AG09319 (cell line): ENCODE data around the gene PIR.
A peak's percentile ranks its signal among the peaks of the same experiment; 100 is the strongest.

Experiments
- DNase-seq: peaks from one replicate; pipeline ENCODE4 v3.0.0-alpha.2; 2010; ENCODE audit warnings: low read depth; ENCODE audit errors: extremely low read depth
- TF ChIP-seq, protein P1 (sequence below): IDR thresholded peaks from 2 replicates; pipeline ENCODE4 v1.5.1; 2011; ENCODE audit warnings: low read depth, mild to moderate bottlenecking, inconsistent platforms, low read length, moderate library complexity

The PIR gene

DNA sequence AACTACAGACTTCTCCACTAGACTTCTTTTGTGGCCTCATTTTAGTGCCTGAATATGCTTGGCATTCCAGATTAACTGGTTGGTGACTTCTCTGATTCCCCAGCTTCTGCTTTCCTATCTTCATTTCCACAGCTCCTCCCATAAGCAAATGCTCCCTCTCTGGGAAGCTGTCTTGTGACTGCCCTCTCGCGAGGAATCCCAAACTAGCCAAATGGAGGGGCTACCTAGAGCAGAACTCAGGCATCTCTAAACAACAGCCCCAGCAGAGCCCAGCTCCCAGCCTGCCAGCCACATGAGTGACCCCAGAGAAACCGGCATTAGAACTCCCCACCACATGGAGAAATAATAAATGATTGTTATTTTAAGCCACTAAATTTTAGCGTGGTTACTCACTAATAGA, 101.3 kb downstream of the PIR start:
- TF ChIP-seq, protein P1, sequence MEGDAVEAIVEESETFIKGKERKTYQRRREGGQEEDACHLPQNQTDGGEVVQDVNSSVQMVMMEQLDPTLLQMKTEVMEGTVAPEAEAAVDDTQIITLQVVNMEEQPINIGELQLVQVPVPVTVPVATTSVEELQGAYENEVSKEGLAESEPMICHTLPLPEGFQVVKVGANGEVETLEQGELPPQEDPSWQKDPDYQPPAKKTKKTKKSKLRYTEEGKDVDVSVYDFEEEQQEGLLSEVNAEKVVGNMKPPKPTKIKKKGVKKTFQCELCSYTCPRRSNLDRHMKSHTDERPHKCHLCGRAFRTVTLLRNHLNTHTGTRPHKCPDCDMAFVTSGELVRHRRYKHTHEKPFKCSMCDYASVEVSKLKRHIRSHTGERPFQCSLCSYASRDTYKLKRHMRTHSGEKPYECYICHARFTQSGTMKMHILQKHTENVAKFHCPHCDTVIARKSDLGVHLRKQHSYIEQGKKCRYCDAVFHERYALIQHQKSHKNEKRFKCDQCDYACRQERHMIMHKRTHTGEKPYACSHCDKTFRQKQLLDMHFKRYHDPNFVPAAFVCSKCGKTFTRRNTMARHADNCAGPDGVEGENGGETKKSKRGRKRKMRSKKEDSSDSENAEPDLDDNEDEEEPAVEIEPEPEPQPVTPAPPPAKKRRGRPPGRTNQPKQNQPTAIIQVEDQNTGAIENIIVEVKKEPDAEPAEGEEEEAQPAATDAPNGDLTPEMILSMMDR, result no peak
- DNase-seq, result no peak

DNA sequence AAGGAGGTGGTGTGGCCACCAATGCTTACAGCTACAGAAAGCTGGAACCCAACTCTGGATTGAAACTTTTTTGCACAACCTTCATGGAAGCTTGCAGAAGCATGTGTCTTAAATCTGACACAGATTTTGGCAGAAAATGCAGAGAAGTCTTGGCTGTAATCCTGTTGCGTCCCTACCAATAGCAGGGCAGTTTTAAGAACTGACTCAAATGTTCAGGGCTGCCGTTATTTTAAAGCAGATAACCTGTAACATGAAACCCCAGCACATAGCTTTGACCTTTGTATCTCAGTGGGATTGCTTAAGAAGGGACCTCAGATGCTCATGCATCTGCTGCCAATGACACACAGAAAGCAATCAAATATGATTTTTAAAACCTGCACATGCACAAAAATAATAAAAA, 108.8 kb downstream of the PIR start, which contains the start of gene VEGFD:
Gene VEGFD (minus strand): TSS at position 110 of the 400 bp plus-strand sequence. CDS start 467 bp downstream, outside the sequence.
- TF ChIP-seq, protein P1, result no peak
- DNase-seq, result peak; percentile 60

DNA sequence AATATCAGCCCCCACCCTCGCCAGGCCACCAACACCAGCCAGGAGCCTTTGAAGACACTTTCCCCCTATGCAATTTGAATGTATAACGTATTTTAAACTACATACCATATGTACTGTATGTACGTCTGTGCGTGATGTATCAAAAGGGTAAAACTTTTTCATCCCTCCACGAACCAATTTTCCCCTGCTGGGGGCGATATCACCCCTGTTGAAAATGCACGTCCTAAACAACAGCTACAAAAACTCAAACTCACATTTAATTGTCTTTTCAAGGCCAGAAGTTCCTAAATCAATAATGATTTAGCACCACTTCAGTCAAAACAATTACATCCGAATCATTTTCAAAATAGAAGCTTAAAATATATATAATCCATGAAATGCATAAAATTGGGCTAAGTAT, 110.3 kb downstream of the PIR start:
- no peak for DNase-seq
- TF ChIP-seq, protein P1, result no peak

DNA sequence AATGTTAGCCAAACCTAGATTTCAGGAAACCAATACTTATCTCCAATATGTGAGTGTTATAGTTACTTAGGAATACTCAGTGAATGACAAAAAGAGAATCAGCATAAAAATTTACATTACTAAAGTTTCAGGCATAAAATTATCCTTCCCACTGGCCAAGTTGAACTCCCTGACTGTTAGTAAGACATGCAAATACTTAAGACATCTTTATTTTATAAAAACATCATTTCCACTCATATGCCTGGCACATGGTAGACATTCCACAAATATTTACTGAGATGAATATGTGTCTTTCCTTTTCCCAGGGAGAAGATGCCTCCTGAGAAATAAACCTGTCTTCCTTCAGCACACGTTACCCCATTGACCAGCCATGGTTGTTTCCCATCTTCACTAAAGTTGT, 116.2 kb downstream of the PIR start:
- DNase-seq, result no peak
- TF ChIP-seq, protein P1, result no peak

DNA sequence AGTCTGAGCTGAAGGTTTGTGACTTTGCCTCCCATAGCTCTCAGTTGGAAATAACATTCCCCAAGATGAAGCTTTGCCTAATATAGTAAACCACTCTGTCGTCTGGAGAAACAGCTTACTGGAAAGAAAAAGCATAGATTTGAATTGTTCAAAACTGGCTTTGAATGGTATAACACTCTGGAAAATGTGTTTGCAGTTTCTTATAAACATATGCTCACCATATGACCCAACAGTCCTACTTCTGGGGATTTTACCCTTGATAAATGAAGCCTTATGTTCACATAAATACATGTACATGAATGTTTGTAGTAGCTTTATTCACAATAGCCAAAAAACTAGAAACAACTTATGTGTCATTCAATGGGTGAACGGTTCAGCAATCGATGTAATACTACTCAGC, 119.2 kb downstream of the PIR start:
- TF ChIP-seq, protein P1, result no peak
- no peak for DNase-seq

DNA sequence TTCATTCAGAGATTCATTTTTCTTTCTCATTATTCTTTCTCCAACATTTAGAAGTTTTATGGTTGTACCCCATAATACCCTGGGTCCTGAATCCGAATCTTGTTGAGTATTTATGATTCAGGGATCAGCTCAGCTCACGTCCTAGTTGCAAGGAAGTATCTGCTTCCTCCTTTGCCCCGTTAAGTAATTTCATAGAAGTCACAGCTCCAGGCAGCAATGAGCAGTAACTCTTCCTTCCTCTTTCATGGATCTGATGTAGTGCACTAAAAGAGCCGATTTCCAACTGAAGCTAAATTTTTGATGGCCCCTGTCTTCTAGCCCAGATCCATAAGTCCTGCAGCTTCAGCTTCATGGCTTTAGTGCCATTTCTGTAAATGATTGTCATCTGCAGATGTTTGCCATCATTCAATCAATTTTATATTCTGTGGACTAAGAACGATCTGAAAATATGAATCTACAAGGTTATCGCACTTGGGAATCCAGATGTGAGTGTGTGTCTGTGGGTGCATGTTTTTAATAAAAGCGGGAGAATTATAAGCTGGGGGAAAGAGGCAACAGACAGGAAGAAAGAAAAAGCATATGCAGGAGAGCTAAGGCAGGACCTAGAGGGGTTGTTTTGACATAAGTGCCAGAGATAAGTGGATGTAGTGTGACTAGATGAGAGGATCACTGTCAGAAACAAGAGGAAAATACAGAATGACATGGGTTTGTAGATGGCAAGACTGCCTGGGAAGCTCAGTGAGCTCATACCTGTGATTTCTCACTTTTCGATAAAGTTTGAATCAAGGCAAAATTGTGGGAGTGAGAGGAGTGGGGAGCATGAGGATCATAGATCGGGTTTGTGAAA, 126.4 kb downstream of the PIR start:
- TF ChIP-seq, protein P1, result no peak
- DNase-seq, result no peak

DNA sequence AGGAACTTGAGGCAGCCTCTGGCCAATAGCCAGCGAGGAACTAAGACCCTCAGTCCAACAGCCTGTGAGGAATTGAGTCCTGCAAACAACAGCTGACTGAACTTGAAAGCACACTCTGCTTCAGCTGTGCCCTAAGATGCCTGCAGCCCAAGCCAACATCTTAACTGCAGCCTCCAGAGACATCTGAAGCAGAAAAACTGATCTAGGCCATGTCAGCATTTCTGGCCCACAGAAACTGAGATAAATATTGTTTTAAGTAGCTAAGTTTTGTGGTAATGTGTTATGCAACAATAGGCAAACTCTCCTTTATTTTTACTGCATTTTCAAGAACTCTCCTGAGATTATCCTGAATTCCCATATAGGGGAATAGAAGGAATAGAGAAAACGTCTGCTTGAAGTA, 133.4 kb downstream of the PIR start:
- no peak for DNase-seq
- TF ChIP-seq, protein P1, result no peak
